ENCODE data around the gene LRRC61.
"Not testable (repeated sequence)": the region's sequence is repeated elsewhere in the genome, so short reads cannot be mapped to it uniquely, and the experiment has no call there.

The LRRC61 gene

GRCh38 chr7:150322833-150323681, at the start of gene LRRC61, which contains the start of gene ACTR3C:
TSS of gene LRRC61 (plus strand) at chr7:150323355. CDS start at chr7:150336862, 13,507 bp downstream.
TSS of gene ACTR3C (minus strand) at chr7:150323545. CDS start at chr7:150295296, 28,249 bp downstream.
- peak; percentile 74 for DNase-seq

- DNase-seq, result peak; percentile 9
These were observed 46.9 kb upstream of the LRRC61 start for GRCh38 chr7:150276132-150276695.

GRCh38 chr7:150278383-150278782, 44.8 kb upstream of the LRRC61 start:
- not testable (repeated sequence) for DNase-seq

GRCh38 chr7:150281681-150282403, 41.3 kb upstream of the LRRC61 start:
- not testable (repeated sequence) for DNase-seq

- DNase-seq, result not testable (repeated sequence)
These were observed 40.0 kb upstream of the LRRC61 start for GRCh38 chr7:150283111-150283510.

GRCh38 chr7:150283608-150284007, 39.5 kb upstream of the LRRC61 start:
- not testable (repeated sequence) for DNase-seq

GRCh38 chr7:150285849-150286754, 37.1 kb upstream of the LRRC61 start:
- DNase-seq, result not testable (repeated sequence)

GRCh38 chr7:150287815-150288214, 35.3 kb upstream of the LRRC61 start:
- DNase-seq, result not testable (repeated sequence)

GRCh38 chr7:150288816-150289215, 34.3 kb upstream of the LRRC61 start:
- not testable (repeated sequence) for DNase-seq

- not testable (repeated sequence) for DNase-seq
These were observed 32.8 kb upstream of the LRRC61 start for GRCh38 chr7:150290317-150290716.

- not testable (repeated sequence) for DNase-seq
These were observed 28.1 kb upstream of the LRRC61 start for GRCh38 chr7:150295027-150295426.

- DNase-seq, result not testable (repeated sequence)
These were observed 27.5 kb upstream of the LRRC61 start for GRCh38 chr7:150295614-150296013.

- DNase-seq, result not testable (repeated sequence)
These were observed 26.4 kb upstream of the LRRC61 start for GRCh38 chr7:150296802-150297201.

- DNase-seq, result not testable (repeated sequence)
These were observed 25.2 kb upstream of the LRRC61 start for GRCh38 chr7:150297978-150298377.

- DNase-seq, result not testable (repeated sequence)
These were observed 20.2 kb upstream of the LRRC61 start for GRCh38 chr7:150302908-150303310.

- DNase-seq, result not testable (repeated sequence)
These were observed 18.5 kb upstream of the LRRC61 start for GRCh38 chr7:150304499-150305258.

GRCh38 chr7:150305259-150305902, 17.8 kb upstream of the LRRC61 start:
- not testable (repeated sequence) for DNase-seq

GRCh38 chr7:150305903-150306284, 17.3 kb upstream of the LRRC61 start:
- DNase-seq, result not testable (repeated sequence)

- DNase-seq, result not testable (repeated sequence)
These were observed 16.8 kb upstream of the LRRC61 start for GRCh38 chr7:150306377-150306776.

- DNase-seq, result no peak
These were observed 16.0 kb upstream of the LRRC61 start for GRCh38 chr7:150307129-150307528.

- DNase-seq, result no peak
These were observed 15.3 kb upstream of the LRRC61 start for GRCh38 chr7:150307904-150308303.
